HG03108 (cell line): ENCODE data around the gene GM2A.
"Not testable (repeated sequence)": the region's sequence is repeated elsewhere in the genome, so short reads cannot be mapped to it uniquely, and the experiment has no call there.

Source experiments
- ATAC-seq: cut with Tn5 transposase; IDR thresholded peaks from one replicate; pipeline ENCODE4 v1.9.1; 2021; ENCODE audit warnings: moderate library complexity; ENCODE audit not compliant: unreplicated experiment

Gene GM2A

DNA sequence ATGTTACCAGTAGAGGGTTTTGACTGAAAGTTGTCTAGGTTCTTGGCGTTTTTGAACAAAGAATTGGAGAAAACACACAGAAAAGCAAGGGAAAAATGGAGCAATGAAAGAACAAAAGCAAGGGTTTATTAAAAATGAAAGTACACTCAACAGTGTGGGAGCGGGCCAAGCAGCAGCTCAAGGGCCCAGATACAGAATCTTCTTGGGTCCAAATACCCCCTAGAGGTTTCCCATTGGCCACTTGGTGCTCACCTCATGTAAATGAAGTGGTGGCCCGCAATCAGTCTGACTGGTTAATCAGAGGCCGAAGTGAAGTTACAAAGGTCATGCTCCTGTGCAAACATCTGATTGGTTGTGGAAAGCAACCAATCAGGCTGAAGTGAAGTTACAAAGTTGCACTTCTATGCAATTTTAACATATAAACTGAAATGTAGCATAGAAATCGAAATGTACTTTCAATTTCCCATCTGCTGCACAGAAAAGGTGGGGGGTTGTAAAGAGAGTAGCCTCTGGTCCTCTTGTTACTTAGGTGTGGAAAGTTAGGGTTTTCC is 1.9 kb upstream of the GM2A start:
- ATAC-seq, result no peak

DNA sequence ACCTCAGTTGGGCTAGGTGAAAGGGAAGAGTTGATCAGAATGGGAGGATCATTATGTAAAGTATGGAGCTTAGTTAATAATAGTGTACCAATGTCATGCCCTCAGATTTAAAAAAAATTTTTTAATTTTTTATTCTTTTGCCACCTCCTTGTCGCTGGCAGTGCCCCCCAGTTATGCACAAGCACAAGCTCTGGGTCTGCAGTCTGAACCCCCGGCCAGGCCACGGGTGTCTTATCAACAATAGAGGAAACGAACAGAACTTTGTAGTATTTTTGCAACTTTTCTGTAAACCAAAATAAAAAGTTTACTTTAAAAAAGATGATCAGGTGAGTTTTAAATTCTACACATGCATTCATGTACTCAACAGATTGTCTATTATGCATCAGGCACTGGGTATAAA is 1.4 kb upstream of the GM2A start:
- no peak for ATAC-seq

DNA sequence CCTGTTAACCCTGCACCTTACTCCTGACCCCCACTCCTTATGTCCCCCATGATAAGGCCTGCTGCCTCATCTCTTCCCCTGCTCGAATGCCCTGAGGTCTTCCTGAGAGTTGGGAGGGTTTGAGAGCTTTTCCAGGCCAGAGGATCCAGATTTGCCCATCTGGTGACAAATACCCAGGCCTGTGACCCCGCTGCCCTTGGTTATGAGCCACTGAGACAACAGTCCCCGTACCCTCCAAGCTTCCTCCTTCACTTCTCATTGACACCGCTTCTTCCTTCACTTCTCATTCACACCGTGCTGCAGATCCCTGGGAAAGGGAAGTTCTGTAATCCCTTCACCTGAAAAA is 593 bp downstream of the GM2A start:
- no peak for ATAC-seq

DNA sequence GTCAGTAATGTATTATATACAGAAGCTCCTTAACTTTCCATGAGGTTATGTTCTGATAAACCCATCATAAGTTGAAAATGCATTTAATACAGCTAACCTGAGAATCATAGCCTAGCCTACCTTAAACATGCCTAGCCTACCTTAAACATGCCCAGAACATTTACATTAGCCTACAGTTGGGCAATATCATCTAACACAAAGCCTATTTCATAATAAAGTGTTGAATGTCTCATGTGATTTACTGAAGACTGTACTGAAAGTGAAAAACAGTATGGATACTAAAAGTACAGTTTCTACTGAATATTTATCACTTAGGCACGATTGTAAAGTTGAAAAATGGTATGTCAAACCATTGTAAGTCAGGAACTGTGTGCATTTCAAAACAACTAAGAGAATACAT is 1.6 kb downstream of the GM2A start:
- ATAC-seq, result no peak

DNA sequence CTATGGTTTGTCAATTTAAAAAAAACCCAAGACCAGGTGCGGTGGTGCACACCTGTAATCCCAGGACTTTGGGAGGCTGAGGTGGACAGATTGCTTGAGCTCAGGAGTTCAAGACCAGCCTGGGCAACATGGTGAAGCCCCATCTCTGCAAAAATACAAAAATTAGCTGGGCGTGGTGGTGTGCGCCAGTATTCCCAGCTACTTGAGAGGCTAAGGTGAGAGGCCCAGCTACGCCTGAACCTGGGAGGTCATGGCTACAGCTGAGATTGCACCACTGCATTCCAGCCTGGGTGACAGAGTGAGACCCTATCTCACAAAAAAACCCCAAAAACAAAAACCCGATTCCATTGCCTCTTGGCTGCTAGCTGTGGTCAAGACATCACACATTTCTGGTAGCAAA is 2.0 kb downstream of the GM2A start:
- ATAC-seq, result not testable (repeated sequence)

DNA sequence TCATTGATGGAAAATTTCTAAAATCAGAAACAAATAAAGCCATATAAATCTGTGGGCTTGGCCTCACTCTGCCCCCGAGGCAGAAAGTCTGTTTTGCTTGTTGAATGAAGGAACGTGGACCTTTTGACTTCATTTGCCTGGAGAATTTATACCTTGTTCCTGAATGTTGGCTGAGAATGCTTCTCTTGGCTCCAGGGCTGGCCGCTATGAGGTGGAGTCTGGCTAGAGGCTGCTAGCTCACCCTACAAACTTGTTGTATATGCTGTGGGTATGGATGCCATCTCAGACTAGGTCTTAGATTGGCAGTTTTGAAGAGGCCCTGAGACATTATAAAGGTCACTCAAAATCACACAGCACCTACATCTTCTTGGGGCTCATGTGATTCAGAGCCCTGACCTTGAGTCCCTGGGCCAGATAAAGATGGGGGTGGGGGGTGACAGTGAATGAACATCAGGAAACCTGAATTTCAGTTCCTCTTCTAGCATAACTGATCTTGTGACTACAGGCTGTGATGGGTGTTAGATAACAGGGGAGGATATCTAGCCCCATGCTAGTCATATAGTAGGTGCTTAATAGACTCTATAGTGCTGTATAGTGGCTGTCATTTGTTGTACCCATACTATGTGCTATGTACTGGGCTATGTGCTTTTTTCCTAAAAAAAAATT is 2.8 kb downstream of the GM2A start:
- no peak for ATAC-seq

DNA sequence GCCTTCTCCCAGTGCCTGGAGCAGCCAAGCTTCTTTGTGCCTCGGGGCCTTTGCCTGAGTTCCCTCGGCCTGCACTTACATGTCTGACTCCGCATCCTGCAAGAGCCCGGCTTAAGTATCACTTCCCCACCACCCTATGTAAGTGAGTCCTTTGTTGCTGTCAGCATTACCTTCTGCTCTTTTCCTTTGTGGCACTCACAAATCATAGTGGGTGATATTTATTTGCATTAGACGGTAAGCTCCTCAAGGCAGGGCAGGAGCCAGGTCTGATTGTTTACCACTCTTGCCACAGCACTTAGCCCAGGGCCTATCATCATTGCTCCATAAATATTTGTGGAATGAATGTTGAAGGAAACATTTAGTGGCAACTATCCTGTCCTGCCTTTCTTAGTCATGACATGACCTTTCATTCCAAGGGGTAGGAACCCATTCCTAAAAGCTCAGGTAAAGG is 4.8 kb downstream of the GM2A start:
- peak; percentile 25 for ATAC-seq

DNA sequence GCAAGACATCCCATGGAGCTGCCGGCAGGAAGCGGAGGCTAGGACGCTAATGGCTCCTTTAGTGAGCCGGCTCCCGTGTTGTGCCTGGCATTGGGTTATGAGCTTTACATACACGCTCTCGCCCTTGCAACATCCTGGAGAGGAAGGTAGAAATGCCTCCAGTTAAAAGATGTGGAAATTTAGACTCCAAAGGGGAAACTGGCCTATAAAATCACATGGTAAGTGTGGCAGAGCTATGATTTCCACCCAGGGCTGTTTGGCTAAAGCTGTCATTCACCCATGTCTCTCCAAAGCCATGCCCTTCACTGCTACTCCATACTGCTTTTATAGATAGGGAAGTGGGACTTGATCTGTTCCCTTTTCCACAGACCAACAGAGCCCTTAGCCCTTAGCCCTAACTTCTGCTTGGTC is 5.2 kb downstream of the GM2A start:
- ATAC-seq, result no peak

DNA sequence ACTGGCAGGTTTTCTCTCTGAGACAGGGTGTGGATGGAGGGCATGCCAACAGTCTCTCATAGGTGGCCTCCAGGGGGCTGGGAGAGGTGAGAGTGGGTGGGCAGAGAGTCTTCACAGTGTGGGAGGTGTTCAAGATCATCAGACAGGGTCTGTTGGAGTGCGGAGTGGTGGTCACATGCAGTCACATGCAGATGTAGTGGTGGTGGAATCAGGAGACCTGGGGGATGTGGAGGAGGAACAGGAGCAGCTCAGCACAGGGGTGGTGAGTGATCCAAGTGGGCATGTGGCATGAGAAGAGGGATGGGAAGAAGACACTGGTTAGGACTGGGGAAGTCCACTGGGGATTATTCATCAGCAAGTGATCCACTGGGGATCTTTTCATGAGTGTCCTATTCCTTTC is 5.8 kb downstream of the GM2A start:
- no peak for ATAC-seq

DNA sequence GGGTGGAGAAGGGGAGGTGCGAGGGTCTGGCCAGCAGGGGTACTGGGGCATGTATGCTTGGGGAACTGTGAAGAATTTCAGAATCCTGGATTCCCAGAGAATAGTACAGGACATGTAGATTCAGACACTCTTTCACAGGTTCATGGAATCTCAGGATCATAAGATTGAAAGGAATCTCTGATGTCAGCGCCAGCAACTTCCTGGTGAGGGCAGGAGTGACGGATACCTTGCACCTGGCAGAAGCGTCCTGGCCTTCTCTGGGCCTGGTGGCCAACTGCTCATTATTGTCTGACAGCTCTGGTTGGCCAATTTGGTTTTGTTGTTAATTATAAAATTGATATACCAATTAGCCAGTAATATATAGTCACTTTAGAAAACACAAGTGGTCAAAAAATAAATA is 6.9 kb downstream of the GM2A start:
- ATAC-seq, result no peak

DNA sequence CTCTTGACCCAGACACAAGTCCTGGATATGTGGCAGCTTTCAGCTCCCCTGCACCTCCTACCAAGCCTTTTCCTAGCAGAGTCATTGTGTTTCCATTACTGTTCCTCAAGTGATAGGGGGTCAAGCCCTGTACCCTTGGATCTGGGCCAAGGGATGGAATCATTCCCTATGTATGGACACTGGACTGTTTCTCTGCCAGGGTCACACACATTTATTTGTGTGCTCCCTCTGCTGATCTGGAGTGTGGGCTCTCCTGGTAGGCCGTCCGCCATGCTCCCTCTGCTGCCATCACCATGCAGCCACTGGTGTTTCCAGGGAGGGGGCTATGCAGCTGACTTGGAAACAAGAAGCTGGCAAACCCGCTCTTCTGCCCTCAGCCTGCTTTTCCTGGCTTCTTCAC is 9.5 kb downstream of the GM2A start:
- ATAC-seq, result no peak

DNA sequence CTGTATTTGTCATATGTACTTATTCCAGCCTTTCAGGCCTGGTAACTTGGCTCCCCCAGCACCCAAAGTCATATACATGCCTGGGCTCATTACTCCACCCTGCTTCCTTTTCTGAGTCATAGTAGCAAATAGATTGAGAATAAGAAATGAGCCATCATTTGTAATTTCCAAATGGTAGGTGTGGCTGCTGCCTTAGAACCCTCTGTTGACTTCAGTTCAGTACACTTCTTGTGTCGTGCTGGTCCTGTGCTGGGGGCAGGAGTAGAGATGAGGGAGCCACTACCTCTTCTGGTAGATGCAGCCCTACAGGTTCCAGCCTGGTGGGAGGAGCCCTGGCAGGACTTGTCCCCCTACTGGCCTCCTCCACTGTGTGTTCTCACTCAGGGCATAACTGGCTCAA is 11.1 kb downstream of the GM2A start:
- no peak for ATAC-seq

DNA sequence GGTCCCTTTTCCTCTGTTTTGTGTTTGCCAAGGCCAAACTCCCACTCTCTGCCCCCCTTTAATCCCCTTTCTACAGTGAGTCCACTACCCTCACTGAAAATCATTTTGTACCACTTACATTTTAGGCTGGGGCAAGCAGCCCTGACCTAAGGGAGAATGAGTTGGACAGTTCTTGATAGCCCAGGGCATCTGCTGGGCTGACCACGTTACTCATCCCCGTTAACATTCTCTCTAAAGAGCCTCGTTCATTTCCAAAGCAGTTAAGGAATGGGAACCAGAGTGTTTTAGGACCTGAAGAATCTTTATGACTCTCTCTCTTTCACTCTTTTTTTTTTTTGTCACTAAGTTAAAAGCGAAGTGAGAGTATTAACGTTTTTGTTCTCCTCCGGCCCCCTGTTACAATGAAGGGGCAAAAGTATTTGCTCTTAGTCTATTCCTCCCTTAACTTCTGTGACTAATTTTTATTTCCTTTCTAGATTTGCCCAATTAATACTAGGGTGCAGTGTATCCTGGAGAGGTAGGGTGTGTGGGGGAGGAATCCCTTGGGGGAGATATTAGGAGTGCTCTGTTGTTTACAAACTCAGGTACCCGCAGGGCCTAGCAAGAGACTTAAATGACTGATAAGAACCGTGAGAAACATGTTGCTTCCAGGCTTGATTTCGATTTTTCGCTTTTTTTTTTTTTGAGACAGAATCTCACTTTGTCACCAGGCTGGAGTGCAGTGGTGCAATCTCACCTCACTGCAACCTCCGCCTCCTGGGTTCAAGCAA is 14.7 kb downstream of the GM2A start:
- ATAC-seq, result no peak

DNA sequence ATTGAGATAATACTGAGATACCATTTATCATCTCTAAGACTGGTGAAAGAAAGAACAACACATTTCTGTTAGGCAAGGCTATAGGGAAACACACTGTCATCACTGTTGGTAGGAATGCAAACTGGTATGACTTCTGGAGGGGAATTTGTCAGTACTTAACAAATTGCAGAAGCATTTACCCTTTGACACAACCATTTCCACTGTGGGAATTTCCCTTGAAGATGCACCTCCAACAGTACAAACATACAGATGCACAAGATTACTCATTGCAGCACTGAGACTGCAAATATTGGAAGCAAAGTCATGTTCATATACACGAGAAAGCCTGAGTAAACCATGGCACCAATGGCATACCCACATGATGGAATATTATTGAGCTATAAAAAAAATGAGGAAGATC is 17.6 kb downstream of the GM2A start:
- ATAC-seq, result peak; percentile 89

DNA sequence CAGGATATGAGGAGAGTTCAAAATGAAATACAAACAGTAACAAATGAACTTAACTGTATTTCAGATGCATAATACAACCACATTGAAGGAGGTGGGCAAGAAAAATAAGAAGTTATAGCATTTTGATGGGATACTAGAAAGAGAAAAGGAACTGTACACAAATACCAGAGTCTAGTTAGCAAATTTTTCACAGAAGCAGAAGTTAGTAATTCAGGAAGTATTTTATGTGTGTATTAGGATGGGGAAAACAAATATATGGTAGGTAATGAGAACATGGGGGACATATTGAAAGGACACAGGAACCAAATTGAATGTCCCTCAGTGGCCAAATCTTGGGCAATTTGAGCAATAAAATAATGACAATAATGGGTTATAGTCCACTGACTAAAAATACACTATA is 18.4 kb downstream of the GM2A start:
- ATAC-seq, result no peak

DNA sequence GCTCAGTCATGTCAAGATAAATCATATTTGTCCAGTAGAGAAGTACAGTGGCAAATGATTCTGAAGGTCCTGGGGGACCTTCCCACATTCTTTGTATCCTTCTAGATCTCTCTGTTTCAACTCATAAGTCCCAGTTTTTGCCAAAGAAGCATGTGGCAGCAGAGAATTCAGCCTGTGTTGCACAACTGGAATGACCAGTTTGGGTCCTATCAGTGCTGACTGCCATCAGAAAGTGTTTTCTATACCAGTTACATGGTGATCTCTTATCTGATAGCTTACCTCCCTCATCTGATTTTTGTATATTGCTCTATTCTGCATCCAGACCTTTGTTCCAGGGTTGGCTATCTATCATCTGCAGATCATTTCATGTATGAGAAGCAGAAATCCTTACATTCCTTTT is 21.7 kb downstream of the GM2A start:
- ATAC-seq, result no peak

DNA sequence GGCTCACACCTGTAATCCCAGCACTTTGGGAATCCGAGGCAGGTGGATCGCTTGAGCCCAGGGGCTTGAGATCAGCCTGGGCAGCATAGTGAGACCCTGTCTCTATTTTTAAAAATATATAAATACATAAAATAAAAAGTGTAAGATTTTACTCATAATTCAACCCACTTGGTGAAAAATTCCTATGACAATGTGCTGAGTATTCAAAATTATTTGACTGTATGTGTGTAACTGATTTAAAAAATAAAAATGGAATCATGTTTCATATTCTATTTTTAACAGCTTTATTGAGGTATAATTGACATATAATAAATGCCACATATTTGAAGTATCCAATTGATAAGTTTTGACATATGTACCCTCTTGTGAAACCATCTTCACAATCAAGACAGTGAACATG is 22.8 kb downstream of the GM2A start:
- no peak for ATAC-seq

DNA sequence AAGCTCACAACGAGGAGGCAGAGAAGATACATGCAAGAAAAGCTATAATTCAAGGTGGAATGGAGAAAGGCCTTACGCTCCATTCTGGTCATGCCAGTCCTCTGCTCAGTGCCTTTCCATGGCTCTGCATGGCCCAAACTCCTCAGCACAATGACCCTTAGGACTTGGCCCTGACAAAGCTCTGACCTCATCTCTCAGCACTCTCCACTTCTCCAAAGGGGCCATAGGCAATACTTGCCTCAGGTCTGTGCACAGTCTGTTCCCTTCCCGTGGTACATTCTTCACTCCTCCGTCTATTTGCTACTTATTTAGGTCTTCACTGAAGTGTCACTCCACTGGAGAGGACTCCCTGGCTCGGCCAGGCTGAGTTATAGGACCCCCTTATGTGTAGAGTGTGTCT is 25.9 kb downstream of the GM2A start:
- ATAC-seq, result no peak

DNA sequence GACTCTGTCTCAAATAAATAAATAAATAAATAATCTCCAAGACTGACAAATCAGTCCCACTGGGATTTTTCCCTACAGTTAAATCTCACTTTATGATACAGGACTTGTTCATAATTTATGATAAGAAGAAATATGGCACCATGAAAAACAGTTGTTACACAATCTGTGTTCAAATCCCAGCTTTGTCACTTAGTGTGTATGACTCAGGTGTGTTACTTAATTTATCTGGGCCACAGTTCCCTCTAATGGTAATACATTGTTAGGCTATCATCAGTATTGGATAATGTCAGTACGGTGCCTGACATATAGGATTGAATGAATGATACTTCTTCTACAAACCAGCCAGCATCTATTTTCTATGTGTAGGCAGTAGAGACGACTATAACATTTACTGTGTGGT is 27.5 kb downstream of the GM2A start:
- no peak for ATAC-seq

DNA sequence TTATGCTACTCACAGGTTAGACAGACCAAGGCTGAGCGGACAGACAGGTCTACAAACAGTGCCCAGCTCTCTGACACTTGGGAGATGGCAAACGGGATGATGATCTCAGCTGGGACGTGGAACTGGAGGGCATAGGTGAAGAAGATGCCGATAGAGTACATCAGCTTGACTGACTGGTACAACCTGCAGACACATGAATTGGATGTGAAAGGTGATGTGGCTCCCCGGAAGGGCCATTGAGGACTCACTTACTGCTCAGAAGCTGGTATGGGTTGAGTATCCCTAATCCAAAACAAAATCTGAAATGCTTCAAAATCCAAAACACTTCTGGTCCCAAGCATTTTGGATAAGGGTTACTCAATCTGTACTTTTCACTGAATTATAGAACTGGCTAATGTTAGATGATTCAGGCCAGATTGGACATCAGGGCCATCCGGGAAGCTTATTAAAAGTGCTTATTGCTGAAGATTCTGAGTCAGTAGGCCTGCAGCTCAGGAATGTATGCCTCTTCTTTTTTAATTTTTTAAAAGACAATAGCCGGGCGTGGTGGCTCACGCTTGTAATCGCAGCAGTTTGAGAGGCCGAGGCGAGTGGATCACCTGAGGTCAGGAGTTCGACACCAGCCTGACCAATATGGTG is 28.1 kb downstream of the GM2A start:
- ATAC-seq, result no peak

DNA sequence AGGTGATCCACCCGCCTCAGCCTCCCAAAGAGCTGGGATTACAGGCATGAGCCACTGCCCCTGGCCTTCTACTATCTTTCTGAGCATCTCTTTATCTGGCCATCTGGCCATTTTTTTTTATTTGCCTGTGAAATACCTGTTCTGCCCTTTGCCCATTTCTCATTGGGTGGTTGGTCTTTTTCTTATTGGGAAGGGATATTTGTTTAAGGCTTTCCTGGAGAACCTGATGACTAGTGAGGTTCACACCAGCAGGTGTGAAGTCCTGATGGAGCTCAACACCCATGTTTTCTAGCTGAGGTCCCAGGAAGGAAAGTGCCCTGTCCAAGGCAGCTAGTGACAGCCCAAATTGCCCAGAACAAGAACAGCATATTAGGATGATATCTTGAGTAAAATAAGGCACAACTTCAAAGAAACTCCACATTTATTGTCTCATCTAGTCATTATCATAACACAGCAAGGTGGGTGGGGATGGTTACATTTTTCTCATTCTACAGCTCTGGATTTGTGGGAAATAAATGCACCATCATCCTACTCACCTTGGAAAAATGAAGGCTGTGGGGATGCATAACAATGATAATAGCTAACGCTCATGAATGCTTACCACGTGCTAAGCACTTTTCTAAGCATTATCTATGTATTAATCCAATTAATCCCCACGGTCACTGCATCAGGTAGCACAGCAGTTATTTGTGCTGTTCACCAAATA is 30.3 kb downstream of the GM2A start:
- no peak for ATAC-seq
